GM18951 (cell line): Measurements from ENCODE around the gene QRFP.

Experiments
- POLR2A ChIP-seq: IDR thresholded peaks from 4 replicates; pipeline ENCODE4 v1.6.1; 2011; ENCODE audit warnings: mild to moderate bottlenecking; ENCODE audit not compliant: insufficient read length, insufficient read depth; ENCODE audit errors: extremely low read depth
- in situ Hi-C: fragments of 300-500 bp; cut with MboI; formaldehyde crosslinking; loops from one replicate; pipeline ENCODE4 v1.12.0; 2022; ENCODE audit warnings: low sequenced_read_pairs, mixed read lengths, inconsistent platforms; ENCODE audit not compliant: unreplicated experiment

Gene QRFP

DNA sequence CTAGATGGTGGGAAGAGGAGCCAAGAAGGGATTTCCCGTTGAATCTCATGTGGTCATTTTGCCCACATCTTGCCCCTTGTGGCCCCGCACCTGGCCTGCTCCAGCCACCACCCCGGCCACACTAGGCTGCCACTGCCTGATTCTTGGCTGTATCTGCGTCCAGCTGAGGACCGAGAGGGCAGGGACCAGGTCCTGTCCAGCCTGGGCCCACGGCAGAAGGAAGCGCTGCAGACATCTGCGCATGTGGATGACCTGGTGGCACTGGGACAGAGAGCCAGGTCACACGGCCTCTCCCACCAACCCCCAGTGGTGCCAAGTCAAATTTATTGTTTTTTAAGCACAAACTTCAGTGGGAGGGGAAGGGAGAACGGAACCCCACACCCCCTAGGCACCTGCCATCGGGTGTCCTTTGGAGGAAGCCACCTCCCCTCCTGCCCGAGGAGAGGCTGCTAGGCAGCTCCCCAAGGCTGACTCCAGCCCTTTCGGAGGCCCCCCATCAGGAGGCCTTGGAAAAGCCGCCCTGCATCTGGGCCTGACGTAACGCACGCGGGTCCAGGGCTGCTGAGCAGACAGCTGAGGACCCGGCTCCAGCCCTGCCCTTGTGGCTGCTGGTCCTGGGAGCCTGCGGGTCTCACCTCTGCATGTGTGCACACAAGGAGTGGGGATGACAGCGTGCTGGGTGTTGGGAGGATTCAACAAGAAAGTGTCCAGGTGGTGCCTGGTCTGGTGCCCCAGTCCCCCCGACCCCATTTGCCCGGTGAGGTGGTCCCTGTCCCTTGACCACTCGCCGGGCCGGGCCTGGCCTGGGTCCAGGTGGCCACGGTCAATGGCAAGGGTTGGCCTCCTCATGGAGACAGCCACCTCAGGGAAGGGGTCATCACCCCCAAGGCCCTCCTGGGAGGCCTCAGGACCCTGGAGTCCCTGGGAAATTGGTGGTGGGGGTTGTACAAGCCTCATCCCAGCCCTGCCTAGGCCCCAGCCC lies 5.9 kb upstream of the QRFP start:
- in situ Hi-C loops, result no loop called here
- no peak for TF ChIP-seq POLR2A

GRCh38 chr9:130901498-130902203 lies 5.0 kb upstream of the QRFP start:
- TF ChIP-seq POLR2A, result no peak
- in situ Hi-C loops, result no loop called here

- in situ Hi-C loops, result no loop called here
- no peak for TF ChIP-seq POLR2A
These were observed 4.3 kb upstream of the QRFP start for GRCh38 chr9:130900701-130901497.

DNA sequence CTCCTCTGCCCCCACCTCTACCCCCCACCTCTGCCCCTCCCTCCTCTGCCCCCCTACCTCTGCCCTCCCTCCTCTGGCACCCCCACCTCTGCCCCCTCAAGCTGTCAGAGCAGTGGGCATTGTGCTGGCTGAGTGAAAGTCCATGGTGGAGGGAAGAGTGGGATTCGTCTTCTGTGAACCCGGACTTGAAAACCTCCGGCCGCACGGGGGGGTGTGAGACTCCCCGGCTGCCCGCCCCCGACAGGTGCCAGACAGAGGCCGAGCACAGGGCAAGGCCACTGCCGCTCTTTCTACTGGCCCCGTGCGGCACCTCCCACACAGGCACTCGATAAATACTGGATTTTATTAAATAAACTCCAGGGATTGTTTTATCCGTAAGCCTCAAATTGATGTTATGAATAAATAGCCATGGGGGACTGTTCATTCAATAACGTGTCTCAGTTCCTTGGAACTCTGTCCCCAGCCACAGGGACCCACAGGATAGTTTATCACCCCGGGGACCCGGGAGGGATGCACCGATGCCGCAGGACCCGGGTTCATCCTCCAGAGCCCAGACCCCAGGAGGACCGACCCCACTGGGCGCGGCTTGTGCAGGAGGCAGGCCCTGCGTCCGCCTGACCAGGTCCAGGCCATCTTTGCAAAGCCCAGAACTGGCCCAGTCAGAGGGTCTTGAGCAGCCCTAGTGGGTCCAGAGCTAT lies 2.6 kb upstream of the QRFP start:
- in situ Hi-C loops, result no loop called here
- TF ChIP-seq POLR2A, result no peak

DNA sequence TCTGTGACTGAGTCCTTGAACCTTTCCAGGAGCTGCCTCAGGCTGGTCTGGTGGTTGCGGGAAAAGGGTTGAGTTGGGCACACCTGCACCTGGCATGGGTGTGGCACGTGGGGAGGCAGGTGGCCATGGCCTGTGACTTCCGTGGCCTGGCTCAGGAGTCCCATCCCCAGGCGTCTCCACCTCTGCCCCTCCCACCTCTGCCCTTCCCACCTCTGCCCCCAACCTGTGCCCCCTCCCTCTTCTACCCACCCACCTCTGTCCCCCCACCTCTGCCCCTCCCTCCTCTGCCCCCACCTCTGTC lies 1.9 kb upstream of the QRFP start:
- in situ Hi-C loops, result no loop called here
- TF ChIP-seq POLR2A, result no peak

GRCh38 chr9:130897848-130898551 lies 1.4 kb upstream of the QRFP start:
- TF ChIP-seq POLR2A, result no peak
- in situ Hi-C loops, result no loop called here

GRCh38 chr9:130897105-130897751 lies 616 bp upstream of the QRFP start:
- in situ Hi-C loops, result no loop called here
- no peak for TF ChIP-seq POLR2A

GRCh38 chr9:130895481-130896232 lies 955 bp downstream of the QRFP start:
- TF ChIP-seq POLR2A, result no peak
- in situ Hi-C loops, result no loop called here

GRCh38 chr9:130895038-130895437 lies 1.6 kb downstream of the QRFP start:
- in situ Hi-C loops, result no loop called here
- no peak for TF ChIP-seq POLR2A

DNA sequence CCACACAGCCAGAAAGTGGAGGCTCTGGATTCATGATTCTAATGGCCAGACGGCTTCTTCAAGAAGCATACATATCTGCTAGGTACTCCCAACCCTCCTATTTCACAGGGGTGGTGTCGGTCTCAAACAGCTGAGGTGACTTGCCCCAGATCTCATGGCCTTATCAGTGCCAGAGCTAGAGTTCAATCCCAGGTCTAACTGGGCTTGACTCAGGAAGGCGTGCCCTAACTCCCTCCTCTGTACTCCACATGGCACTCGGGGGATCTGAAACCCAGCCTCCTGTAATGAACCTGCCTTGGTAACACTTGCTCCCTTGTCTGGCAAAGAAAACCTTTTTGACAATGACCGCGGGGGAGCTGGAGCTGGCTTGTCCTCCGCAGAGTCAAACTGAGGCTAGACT lies 2.1 kb downstream of the QRFP start:
- in situ Hi-C loops, result no loop called here

GRCh38 chr9:130893341-130894101 lies 3.1 kb downstream of the QRFP start:
- TF ChIP-seq POLR2A, result no peak
- in situ Hi-C loops, result no loop called here

More for the DNA sequence above, 2.1 kb downstream of the QRFP start:
- no peak for TF ChIP-seq POLR2A
